ENCODE results near the gene PCNX2. TPM values are rescaled to one million over a fixed set of nuclear protein-coding genes. Genes with fewer than 3 reads are reported as not detected.
A peak's percentile ranks its signal among the peaks of the same experiment; 100 is the strongest.

Gene PCNX2
- total and polyA plus RNA-seq, 2 experiments from 2014 or later, result 5.0 to 13.7 TPM

DNA sequence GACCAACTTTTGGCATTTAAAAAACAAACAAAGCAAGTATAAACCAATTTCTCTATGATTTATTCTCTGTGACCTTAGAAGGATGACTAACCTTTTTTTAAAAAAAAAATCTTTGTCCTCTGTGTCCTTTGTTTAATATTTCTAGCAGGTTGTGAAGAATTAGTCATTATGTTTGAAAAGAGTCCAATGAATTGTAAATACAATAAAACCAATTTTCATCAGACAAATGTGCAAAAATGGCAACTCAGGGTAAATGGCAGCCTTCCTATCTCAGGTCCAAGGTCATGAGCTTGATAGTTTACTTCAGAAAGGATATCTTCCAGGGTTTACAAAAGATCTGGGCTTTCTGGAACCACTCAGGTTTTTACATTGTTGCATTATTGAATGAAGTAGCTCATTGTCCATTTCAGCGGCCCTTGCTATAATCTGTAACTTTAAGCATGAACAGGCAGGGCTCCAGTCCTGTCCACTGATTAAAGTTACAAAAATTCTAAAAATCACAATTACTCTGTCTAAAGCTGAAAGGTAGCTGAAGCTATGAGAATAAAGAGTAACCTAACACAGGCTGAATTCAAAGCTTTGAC lies 20.3 kb upstream of the PCNX2 start:
- no peaks in the 10 kb centered on the region for H3K4me1 ChIP-seq (ENCODE audit: insufficient read depth)
- in situ Hi-C loops (cut with MboI), result no loop called here
- H3K36me3 ChIP-seq (ENCODE audit: low read depth), result no peaks in the 10 kb centered on the region
- no peak overlapping the region for H2AFZ ChIP-seq
- H3K9ac ChIP-seq, result no peak overlapping the region
- H4K20me1 ChIP-seq (ENCODE audit: insufficient read depth), result no peaks in the 10 kb centered on the region
- H3K4me3 ChIP-seq, result no peak overlapping the region
- H3K9me3 ChIP-seq (ENCODE audit: low read depth), result no peaks in the 10 kb centered on the region
- WGBS, 2 experiments (ENCODE audit: low coverage in 1 of 2, low lambda C conversion rate in 2 of 2, missing lambda C conversion rate in 2 of 2), result 94 to 95% methylated on average over 1 of the region's 1 CpG
- H3K9me2 ChIP-seq (ENCODE audit: insufficient read depth), result no peaks in the 10 kb centered on the region
- H3K79me2 ChIP-seq (ENCODE audit: insufficient read depth), result no peaks in the 10 kb centered on the region
- no peak overlapping the region for H3K27ac ChIP-seq
- no peak for DNase-seq
- H3F3A ChIP-seq (ENCODE audit: insufficient read depth), result no peaks in the 10 kb centered on the region
- no peak overlapping the region for H3K4me2 ChIP-seq (ENCODE audit: unreplicated experiment)
- no peaks in the 10 kb centered on the region for H3K27me3 ChIP-seq (replicated peaks; ENCODE audit: insufficient read depth)
- TF ChIP-seq EZH2 (IDR thresholded peaks at IDR 0.05; ENCODE audit: insufficient read depth, poor library complexity, severe bottlenecking) (no peak), EZH2phosphoT487 (IDR thresholded peaks at IDR 0.05; ENCODE audit: insufficient read depth, low read depth) (no peak)

DNA sequence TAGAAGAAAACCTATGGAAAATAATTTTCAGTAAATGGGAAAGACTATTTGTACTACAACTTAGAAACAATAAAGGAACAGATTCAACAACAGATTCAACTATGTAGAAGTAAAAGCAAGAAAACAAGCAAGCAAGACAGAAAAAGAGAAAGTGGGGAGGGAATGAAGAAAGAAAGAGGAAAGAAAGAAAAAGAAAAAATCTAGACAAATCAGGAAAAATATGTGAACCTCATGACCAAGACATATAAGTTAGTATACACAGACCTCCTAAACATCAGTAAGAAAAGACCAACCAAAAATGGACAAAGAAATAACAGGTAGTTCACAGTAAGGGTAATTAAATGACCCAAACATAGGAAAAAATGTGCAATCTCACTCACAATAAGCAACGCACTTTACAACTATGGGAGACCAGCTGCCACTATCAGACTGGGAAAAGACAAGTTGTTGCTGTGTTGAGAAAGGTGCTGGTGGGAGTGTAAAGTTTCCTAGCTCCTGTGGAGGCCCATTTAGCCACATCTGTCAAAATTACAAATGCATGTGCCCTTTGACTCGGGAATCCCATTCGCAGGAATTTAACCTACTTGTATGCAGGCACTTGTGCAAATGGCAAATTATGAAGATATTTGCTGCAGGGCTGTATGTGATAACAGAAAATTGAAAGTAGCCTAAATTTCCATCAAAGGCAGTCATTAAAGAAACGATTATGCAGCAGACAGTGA lies 18.1 kb upstream of the PCNX2 start:
- Histone ChIP-seq H3K4me2 (ENCODE audit: unreplicated experiment) (no peak overlapping the region), H3K27me3 (replicated peaks; ENCODE audit: insufficient read depth) (no peaks in the 10 kb centered on the region), H4K20me1 (ENCODE audit: insufficient read depth) (no peaks in the 10 kb centered on the region), H3K9ac (no peak overlapping the region), H3K27ac (no peak overlapping the region), H3F3A (ENCODE audit: insufficient read depth) (no peaks in the 10 kb centered on the region), H3K4me3 (no peak overlapping the region), H3K79me2 (ENCODE audit: insufficient read depth) (no peaks in the 10 kb centered on the region), H3K9me2 (ENCODE audit: insufficient read depth) (no peaks in the 10 kb centered on the region), H2AFZ (no peak overlapping the region), H3K4me1 (ENCODE audit: insufficient read depth) (no peaks in the 10 kb centered on the region), H3K36me3 (ENCODE audit: low read depth) (no peaks in the 10 kb centered on the region), H3K9me3 (ENCODE audit: low read depth) (no peaks in the 10 kb centered on the region)
- TF ChIP-seq EZH2 (IDR thresholded peaks at IDR 0.05; ENCODE audit: insufficient read depth, poor library complexity, severe bottlenecking), result no peak
- DNase-seq, result no peak
- in situ Hi-C loops (cut with MboI), result no loop called here
- 63 to 69% methylated on average over 4 of the region's 4 CpGs for WGBS, 2 experiments (ENCODE audit: low coverage in 1 of 2, low lambda C conversion rate in 2 of 2, missing lambda C conversion rate in 2 of 2)

DNA sequence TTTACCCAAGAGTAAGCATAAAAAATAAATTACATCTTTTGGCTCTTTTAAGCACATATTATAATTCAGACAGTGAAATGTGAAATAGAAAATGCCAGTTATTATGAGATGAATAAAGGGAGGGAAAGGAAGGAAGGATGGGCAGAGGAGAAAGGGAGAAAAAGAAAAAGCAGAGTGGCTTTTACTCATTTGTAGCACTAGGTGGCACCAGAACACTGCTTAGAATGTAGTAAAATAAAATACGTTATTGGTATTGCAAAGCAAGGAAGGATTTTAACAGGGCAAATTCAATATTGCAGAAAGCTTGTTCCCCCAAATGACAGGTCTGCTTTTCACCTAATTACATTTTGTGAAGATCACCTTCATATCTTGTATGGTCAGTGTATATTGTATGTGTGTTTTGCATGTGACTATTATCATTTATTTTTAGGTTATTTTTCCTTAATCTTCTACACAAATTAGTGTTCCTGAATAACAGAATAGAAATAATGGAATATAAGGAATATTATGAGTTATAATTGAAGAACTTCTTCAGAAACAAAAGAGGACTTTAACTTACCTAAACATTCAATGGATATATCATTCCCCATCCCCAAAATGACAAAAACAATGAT lies 9.1 kb upstream of the PCNX2 start:
- no peak overlapping the region for H3K9ac ChIP-seq
- no peak overlapping the region for H3K4me3 ChIP-seq
- in situ Hi-C loops (cut with MboI), result no loop called here
- no peaks in the 10 kb centered on the region for H3K9me2 ChIP-seq (ENCODE audit: insufficient read depth)
- WGBS, 2 experiments (ENCODE audit: low coverage in 1 of 2, low lambda C conversion rate in 2 of 2, missing lambda C conversion rate in 2 of 2), result 0% methylated on average over 1 of the region's 1 CpG
- peak overlapping the region; percentile 49; the same call in 1 of the 2 replicates for H2AFZ ChIP-seq
- H3K27me3 ChIP-seq (replicated peaks; ENCODE audit: insufficient read depth), result no peaks in the 10 kb centered on the region
- no peaks in the 10 kb centered on the region for H3K79me2 ChIP-seq (ENCODE audit: insufficient read depth)
- TF ChIP-seq EZH2 (IDR thresholded peaks at IDR 0.05; ENCODE audit: insufficient read depth, poor library complexity, severe bottlenecking) (no peak), EZH2phosphoT487 (IDR thresholded peaks at IDR 0.05; ENCODE audit: insufficient read depth, low read depth) (no peak)
- H3K4me2 ChIP-seq (ENCODE audit: unreplicated experiment), result no peak overlapping the region
- H3K4me1 ChIP-seq (ENCODE audit: insufficient read depth), result no peaks in the 10 kb centered on the region
- no peaks in the 10 kb centered on the region for H4K20me1 ChIP-seq (ENCODE audit: insufficient read depth)
- no peak overlapping the region for H3K27ac ChIP-seq
- no peaks in the 10 kb centered on the region for H3K36me3 ChIP-seq (ENCODE audit: low read depth)
- H3F3A ChIP-seq (ENCODE audit: insufficient read depth), result no peaks in the 10 kb centered on the region
- no peaks in the 10 kb centered on the region for H3K9me3 ChIP-seq (ENCODE audit: low read depth)
- peak; percentile 60 for DNase-seq

DNA sequence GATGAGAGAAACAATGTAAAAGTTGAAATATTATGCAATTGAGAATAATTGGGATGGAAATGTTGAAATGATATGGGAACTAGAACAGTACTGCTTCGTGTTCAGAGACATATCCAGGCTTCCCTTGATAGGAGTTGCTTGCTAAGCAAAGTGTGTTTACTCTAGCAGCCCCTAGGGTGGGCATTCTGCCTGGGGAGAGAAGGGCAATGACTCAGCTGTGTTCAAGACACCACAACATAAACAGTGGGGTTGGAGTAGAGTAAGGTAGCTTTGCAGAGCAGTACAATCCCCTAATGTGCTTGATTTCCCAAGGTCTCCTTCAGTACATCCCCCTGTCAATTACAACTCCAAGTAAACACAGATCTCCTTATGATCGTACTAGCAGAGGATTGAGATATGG lies 4.8 kb upstream of the PCNX2 start:
- Histone ChIP-seq H3K4me1 (ENCODE audit: insufficient read depth) (0 out of 2 replicates have a peak, but pooled peaks cover 4% of the 10 kb centered on the region), H4K20me1 (ENCODE audit: insufficient read depth) (no peaks in the 10 kb centered on the region), H3K27me3 (replicated peaks; ENCODE audit: insufficient read depth) (no peaks in the 10 kb centered on the region), H3K36me3 (ENCODE audit: low read depth) (no peaks in the 10 kb centered on the region), H3K9me2 (ENCODE audit: insufficient read depth) (no peaks in the 10 kb centered on the region), H3K4me2 (ENCODE audit: unreplicated experiment) (no peak overlapping the region), H2AFZ (no peak overlapping the region), H3K4me3 (no peak overlapping the region), H3K27ac (no peak overlapping the region), H3K9ac (no peak overlapping the region), H3K79me2 (ENCODE audit: insufficient read depth) (peaks cover 8% of the 10 kb centered on the region; the same call in 1 of the 2 replicates), H3F3A (ENCODE audit: insufficient read depth) (no peaks in the 10 kb centered on the region), H3K9me3 (ENCODE audit: low read depth) (no peaks in the 10 kb centered on the region)
- in situ Hi-C loops (cut with MboI), result no loop called here
- no peak for DNase-seq
- TF ChIP-seq EZH2 (IDR thresholded peaks at IDR 0.05; ENCODE audit: insufficient read depth, poor library complexity, severe bottlenecking) (no peak), EZH2phosphoT487 (IDR thresholded peaks at IDR 0.05; ENCODE audit: insufficient read depth, low read depth) (no peak)
- WGBS, 2 experiments (ENCODE audit: low coverage in 1 of 2, low lambda C conversion rate in 2 of 2, missing lambda C conversion rate in 2 of 2), result 45 to 54% methylated on average over 2 of the region's 2 CpGs

All from GM23248 (cell line).